IPS-18c (cell line): Measurements from ENCODE around the gene CEACAM1.
"Not testable (repeated sequence)": the region's sequence is repeated elsewhere in the genome, so short reads cannot be mapped to it uniquely, and the experiment has no call there.

Experiments used
- H3K4me3 ChIP-seq: 2 replicates; pipeline ENCODE4 v1.7.0; 2013; ENCODE audit warnings: low read depth, mild to moderate bottlenecking, low read length, moderate library complexity; ENCODE audit not compliant: insufficient read depth
- H3K9me3 ChIP-seq: one replicate; pipeline ENCODE4 v1.6.1; 2013; ENCODE audit warnings: mild to moderate bottlenecking, low read length, moderate library complexity; ENCODE audit not compliant: control insufficient read depth, insufficient read depth

CEACAM1 gene

GRCh38 chr19:42524943-42525342 lies 3.3 kb downstream of the CEACAM1 start:
- Histone ChIP-seq H3K4me3 (no peak overlapping the region), H3K9me3 (no peaks in the 10 kb centered on the region)

DNA sequence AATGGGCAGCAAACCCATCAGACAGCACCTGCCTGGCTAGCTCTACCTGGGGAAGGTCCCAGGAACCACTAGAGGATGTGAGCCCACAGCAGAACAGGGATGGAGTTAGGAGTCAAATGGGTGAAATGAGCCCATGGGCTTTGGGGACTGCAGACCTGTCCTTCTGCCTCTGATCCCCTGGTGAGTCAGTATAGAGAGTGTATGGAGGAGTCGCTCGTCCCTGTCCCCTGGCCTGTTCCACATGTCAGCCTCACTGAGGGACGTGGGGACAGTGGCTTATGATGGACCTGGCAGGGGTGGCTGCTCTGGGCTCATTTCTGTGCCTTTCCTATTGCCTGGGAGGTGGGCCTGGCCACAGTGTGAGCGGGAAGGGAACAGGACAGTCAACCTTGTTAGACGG lies 4.0 kb downstream of the CEACAM1 start:
- H3K9me3 ChIP-seq: no peaks in the 10 kb centered on the region

DNA sequence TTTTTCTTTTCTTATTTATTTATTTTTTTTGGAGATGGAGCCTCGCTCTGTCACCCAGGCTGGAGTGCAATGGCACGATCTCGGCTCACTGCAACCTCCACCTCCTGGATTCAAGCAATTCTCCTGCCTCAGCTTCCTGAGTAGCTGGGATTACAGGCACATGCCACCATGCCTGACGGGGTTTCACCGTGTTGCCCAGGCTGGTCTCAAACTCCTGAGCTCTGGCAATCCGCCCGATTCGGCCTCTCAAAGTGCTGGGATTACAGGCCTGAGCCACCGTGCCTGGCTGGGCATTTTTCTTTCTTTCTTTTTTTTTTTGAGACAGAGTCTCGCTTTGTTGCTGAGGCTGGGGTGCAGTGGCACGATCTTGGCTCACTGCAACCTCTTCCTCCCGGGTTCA lies 6.0 kb downstream of the CEACAM1 start:
- H3K9me3 ChIP-seq, H3K4me3 ChIP-seq: not testable (repeated sequence)

More for the DNA sequence above, 4.0 kb downstream of the CEACAM1 start:
- no peak overlapping the region for H3K4me3 ChIP-seq

DNA sequence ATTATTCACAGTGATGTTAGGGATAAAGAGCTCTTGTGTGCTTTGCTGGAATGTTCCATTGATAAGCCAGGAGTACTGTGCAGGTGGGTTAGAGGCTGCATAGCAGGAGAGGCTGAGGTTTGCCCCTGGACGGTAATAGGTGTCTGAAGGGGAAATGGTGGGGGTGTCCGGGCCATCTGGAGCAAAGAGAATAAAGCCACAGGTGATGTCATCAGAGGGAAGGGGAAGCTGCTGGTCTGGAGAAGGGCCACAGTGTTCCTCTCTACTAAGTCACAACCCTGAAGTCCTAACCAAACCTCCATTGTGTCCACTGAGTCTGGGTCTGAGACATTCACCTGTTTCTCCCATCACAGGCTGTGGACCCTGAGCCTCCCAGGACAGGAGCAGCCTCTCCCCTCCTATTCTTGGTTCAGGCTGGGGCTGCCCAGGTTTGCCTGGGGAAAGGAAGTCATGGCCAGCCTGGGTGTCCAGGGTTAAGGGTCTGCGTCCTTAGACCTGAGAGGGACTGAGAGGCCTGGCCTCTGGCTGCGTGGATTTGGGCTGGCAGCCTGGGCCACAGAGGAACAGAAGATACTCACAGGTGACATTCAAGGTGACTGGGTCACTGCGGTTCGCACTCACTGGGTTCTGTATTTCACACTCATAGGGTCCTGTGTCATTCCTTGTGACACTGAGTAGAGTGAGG lies 6.8 kb downstream of the CEACAM1 start:
- Histone ChIP-seq H3K9me3 (no peaks in the 10 kb centered on the region), H3K4me3 (no peak overlapping the region)

DNA sequence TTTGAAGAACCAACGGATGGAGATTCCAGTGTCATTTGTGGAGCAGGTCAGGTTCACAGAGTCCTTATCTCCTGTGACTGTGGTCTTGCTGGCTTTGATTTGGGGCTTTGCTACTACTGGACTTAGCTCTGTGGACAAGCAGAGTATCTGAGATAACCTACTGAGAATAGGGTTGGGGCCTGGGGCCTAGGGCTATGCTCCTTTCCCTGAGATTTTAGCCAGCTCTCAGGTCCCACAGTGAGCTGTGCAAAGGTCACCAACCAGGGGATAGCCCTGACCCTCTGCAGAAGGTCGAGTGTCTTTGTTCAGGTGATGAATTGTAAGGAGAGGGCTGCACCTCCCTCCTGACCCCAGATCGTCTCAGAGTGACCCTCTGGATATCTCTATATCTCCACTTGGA lies 9.2 kb downstream of the CEACAM1 start:
- H3K4me3 ChIP-seq: no peak overlapping the region
- H3K9me3 ChIP-seq: no peaks in the 10 kb centered on the region

DNA sequence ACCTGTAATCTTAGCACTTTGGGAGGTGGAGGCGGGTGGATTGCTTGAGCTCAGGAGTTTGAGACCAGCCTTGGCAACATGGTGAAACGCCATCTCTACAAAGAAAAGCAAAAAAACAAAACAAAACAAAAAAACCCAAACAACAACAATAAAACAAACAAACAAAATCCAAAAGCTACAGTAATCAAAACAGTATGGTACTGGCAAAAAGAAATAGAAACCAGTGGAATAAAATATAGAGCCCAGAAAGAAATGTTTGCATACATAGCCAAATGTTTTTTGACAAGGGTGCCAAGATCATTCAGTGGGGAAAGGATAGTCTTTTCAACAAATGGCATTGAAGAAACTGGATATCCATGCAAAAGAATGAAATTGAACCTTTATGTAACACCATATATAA lies 11.5 kb downstream of the CEACAM1 start:
- Histone ChIP-seq H3K9me3 (no peaks in the 10 kb centered on the region), H3K4me3 (no peak overlapping the region)

DNA sequence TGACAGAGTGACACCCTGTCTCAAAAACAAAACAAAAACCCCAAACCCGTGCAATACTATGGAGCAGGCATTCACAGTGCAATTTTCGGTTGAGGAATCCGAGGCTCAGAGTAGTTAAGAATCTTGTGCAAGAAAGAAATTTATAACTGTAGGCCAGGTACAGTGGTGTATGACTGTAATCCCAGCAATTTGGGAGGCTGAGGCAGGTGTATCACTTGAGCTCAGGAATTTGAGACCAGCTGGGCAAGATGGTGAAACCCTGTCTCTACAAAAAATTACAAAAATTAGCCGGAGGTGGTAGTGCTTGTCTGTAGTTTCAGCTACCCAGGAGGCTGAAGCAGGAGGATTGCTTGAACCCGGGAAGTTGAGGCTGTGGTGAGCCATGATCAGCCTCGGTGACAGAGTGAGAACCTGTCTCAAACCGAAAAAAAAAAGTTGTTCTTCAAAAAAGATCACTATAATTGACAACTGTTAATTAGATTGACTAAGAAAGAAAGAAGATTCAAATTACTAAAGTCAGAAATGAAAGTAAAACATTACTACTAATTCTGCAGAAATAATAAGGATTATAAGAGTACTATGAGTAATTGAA lies 12.9 kb downstream of the CEACAM1 start:
- H3K4me3 ChIP-seq: no peak overlapping the region
- no peaks in the 10 kb centered on the region for H3K9me3 ChIP-seq

- Histone ChIP-seq H3K9me3 (no peaks in the 10 kb centered on the region), H3K4me3 (no peak overlapping the region)
These were observed 13.8 kb downstream of the CEACAM1 start for GRCh38 chr19:42514449-42514848.

- H3K4me3 ChIP-seq: no peak overlapping the region
- no peaks in the 10 kb centered on the region for H3K9me3 ChIP-seq
These were observed 15.5 kb downstream of the CEACAM1 start for GRCh38 chr19:42512743-42513304.

DNA sequence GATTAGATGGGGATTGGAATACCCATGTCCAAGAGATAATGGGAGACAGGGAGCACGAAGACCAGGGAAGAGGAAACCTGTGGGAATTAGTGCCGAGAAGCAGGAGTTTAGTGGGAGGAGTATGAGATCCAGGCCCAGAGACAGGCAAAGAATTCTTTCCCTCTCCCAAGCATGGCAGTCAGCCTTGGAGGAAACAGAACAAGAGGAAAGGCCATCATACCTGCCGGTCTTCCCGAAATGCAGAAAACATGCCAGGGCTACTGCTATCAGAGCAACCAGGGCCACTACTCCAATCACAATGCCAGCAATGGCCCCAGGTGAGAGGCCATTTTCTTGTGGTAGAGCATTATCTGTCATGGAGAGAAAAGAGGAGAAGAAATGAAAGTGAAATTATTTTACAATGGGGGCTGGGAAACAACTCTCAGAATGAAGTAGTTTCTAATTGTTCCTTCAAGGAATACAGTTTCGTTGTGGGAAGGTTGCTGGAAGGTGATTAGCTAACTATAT lies 16.1 kb downstream of the CEACAM1 start:
- Histone ChIP-seq H3K4me3 (no peak overlapping the region), H3K9me3 (peaks cover 2% of the 10 kb centered on the region)

GRCh38 chr19:42511340-42511739 lies 16.9 kb downstream of the CEACAM1 start:
- peaks cover 2% of the 10 kb centered on the region for H3K9me3 ChIP-seq
- no peak overlapping the region; the same call in 1 of the 2 replicates for H3K4me3 ChIP-seq

- no peak overlapping the region for H3K4me3 ChIP-seq
- peaks cover 2% of the 10 kb centered on the region for H3K9me3 ChIP-seq
These were observed 19.3 kb downstream of the CEACAM1 start for GRCh38 chr19:42508892-42509444.

DNA sequence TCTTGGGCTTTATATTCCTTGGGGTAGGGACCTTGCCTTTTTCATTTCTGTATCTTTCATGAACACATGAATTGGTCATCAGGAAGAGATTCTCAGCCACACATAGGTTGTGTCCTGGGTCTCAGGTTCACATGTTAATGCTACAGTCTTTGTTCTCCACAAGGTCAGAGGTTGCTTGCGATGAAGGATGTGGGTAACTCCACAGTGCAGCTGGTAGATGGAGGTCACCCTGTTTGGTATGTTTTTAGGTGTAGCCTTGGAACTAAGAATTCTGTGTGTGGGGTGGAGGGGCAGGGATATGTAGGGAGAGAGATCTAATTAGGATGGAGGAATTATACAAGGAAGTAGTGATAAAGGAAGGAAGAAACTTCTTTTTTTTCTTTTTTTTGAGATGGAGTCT lies 23.2 kb downstream of the CEACAM1 start:
- peaks cover 4% of the 10 kb centered on the region for H3K9me3 ChIP-seq

DNA sequence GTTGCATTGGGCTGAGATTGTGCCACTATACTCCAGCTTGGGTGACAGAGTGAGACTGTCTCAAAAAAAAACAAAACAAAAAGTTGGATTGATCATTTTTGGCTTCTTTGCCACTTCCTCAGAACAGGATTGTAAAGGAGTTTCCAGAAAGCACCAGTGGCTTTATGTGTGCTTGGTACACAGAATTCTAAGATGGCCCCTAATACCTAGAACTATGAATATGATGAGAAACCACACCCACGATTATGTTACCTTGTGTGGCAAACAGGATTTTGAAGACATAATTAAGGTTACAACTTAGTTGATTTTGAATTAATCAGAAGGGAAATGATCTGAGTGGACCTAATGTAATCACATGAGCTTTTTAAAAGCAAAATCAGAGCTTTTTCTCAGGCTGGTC lies 26.5 kb downstream of the CEACAM1 start:
- Histone ChIP-seq H3K9me3 (peaks cover 2% of the 10 kb centered on the region), H3K4me3 (no peak overlapping the region)

More for the DNA sequence above, 23.2 kb downstream of the CEACAM1 start:
- no peak overlapping the region for H3K4me3 ChIP-seq

- not testable (repeated sequence) for H3K4me3 ChIP-seq, H3K9me3 ChIP-seq
These were observed 27.0 kb downstream of the CEACAM1 start for GRCh38 chr19:42501243-42501642.

DNA sequence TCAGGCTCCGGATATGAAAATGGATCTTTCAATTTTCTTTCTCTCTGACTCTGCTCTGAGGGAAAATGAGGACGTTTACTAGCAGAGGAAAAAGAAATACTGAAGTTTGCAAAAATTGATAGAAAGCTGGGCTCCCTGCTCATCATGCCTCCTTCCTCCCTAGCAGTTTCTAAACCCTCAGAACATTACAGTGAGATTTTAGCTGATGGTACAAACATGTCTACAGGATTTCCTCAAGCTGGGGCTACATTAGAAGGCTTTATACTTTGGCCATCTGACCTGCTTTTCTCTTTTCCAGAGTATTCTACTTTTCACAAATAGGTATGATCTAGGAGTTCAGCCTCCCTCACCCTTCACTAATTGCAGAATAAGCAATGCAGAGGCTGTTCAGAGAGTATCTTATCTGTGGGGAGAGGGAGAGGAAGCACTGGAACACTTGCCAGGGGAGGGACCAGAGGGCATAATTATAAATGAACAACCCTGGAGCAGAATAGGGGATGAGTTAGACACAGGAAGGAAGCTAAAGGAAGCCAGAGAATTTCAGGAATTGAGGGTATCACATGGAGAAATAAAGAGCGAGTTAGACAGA lies 30.0 kb downstream of the CEACAM1 start:
- Histone ChIP-seq H3K4me3 (no peak overlapping the region), H3K9me3 (no peaks in the 10 kb centered on the region)

DNA sequence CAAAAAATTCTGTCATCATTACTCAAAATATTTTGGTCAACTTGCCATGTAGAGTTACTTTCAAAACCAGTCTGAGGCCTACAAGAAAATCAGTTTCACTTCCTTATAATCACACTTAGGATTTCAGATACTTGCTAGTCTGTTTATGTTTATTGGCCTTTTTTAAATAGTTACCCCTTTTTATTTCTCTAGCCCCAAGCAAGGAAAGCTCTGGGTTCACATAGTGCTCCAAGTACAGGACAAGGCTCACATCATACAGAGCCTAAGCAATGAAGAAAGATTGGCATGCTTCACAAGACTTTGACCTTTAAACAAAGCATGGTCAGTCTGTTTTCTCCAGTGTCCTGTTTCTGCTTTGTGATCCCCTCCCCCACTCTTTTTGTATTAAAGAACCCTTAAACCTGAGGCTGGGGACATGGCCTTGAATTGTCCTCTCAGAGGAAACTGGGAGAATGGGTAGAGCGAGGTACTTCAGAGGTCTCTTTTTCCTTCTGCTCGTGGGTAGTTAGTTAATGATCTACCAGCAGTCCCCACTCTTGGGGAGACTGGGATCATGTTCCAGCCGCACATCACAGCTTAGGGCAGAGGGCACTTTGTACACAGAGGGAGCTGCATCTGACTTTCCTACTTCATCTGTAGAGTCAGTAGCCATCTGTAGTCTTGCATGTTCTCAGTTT lies 30.7 kb downstream of the CEACAM1 start:
- Histone ChIP-seq H3K9me3 (no peaks in the 10 kb centered on the region), H3K4me3 (no peak overlapping the region)
